Measurements from ENCODE around the gene SYNE1. TPM values are rescaled to one million over a fixed set of nuclear protein-coding genes. Genes with fewer than 3 reads are reported as not detected.

SYNE1 gene
- total and polyA plus RNA-seq, 5 experiments from 2014 or later = 40.7 to 186 (median 69.5) TPM

GRCh38 chr6:152232501-152233151 is 404.5 kb downstream of the SYNE1 start:
- ATAC-seq = peak; percentile 41 to 55
- Mint-ChIP-seq H3K27me3 (no peaks in the 10 kb centered on the region), H3K9me3 (no peaks in the 10 kb centered on the region), H3K4me3 (peak overlapping the region in 9 of 10 donors; percentile 47 to 82 (median 79)), H3K36me3 (peaks cover 6 to 78% (median 35%) of the 10 kb centered on the region in 3 donors), H3K27ac (peak overlapping the region in 9 of 10 donors; percentile 61 to 94 (median 86)), H3K4me1 (peaks cover 5 to 28% (median 24%) of the 10 kb centered on the region in 4 donors)
- POLR2A ChIA-PET = interaction anchor here (3.0 kb wide), 1 partner anchor 48 kb away, joined by 36 read pairs; no protein-coding TSS in a partner anchor
- DNase-seq = peak in 1 of 10 donors; percentile 12

GRCh38 chr6:152229330-152229729 is 407.8 kb downstream of the SYNE1 start:
- DNase-seq (no peak), ATAC-seq (no peak)
- H3K9me3 Mint-ChIP-seq = no peaks in the 10 kb centered on the region
- peaks cover 9 to 74% (median 37%) of the 10 kb centered on the region in 3 donors for H3K36me3 Mint-ChIP-seq
- H3K27me3 Mint-ChIP-seq = no peaks in the 10 kb centered on the region
- H3K4me3 Mint-ChIP-seq = no peak overlapping the region
- H3K27ac Mint-ChIP-seq = no peak overlapping the region
- POLR2A ChIA-PET = no interaction called here
- peaks cover 5 to 19% (median 18%) of the 10 kb centered on the region in 4 donors for H3K4me1 Mint-ChIP-seq

- Mint-ChIP-seq H3K27ac (peak overlapping the region in 1 of 10 donors; percentile 3), H3K9me3 (peaks cover 0 to 18% (median 11%) of the 10 kb centered on the region in 9 donors), H3K27me3 (no peaks in the 10 kb centered on the region), H3K4me3 (no peak overlapping the region), H3K4me1 (peaks cover 0 to 3% (median 0%) of the 10 kb centered on the region in 4 donors), H3K36me3 (peaks cover 31 to 81% (median 57%) of the 10 kb centered on the region in 3 donors)
- POLR2A ChIA-PET = no interaction called here
- DNase-seq = no peak
- ATAC-seq = no peak
Observed at GRCh38 chr6:152226119-152226518, 411.0 kb downstream of the SYNE1 start.

GRCh38 chr6:152225241-152225934 is 411.8 kb downstream of the SYNE1 start:
- Mint-ChIP-seq H3K27ac (no peak overlapping the region), H3K36me3 (peaks cover 31 to 80% (median 57%) of the 10 kb centered on the region in 3 donors), H3K4me1 (peaks cover 0 to 3% (median 0%) of the 10 kb centered on the region in 4 donors), H3K4me3 (no peak overlapping the region), H3K9me3 (peaks cover 0 to 18% (median 11%) of the 10 kb centered on the region in 9 donors), H3K27me3 (no peaks in the 10 kb centered on the region)
- POLR2A ChIA-PET = no interaction called here
- DNase-seq = no peak
- no peak for ATAC-seq

GRCh38 chr6:152223636-152224035 is 413.5 kb downstream of the SYNE1 start:
- POLR2A ChIA-PET = no interaction called here
- H3K27me3 Mint-ChIP-seq = no peaks in the 10 kb centered on the region
- DNase-seq (no peak), ATAC-seq (no peak)
- H3K4me1 Mint-ChIP-seq = peaks cover 0 to 3% (median 0%) of the 10 kb centered on the region in 4 donors
- H3K27ac Mint-ChIP-seq = peak overlapping the region in 2 of 10 donors; percentile 3 to 79
- H3K36me3 Mint-ChIP-seq = peaks cover 31 to 84% (median 65%) of the 10 kb centered on the region in 3 donors
- peaks cover 0 to 18% (median 11%) of the 10 kb centered on the region in 9 donors for H3K9me3 Mint-ChIP-seq
- H3K4me3 Mint-ChIP-seq = no peak overlapping the region

- Mint-ChIP-seq H3K27ac (peak overlapping the region in 3 of 10 donors; percentile 29 to 49 (median 41)), H3K36me3 (peaks cover 35 to 90% (median 70%) of the 10 kb centered on the region in 3 donors), H3K4me1 (peaks cover 0 to 6% (median 0%) of the 10 kb centered on the region in 4 donors), H3K27me3 (no peaks in the 10 kb centered on the region), H3K9me3 (peaks cover 0 to 18% (median 11%) of the 10 kb centered on the region in 9 donors), H3K4me3 (no peak overlapping the region)
- no peak for ATAC-seq
- no peak for DNase-seq
- POLR2A ChIA-PET = interaction anchor here (1.0 kb wide), 2 partner anchors 12 to 37 kb away, joined by 3 read pairs; no protein-coding TSS in a partner anchor
Observed at GRCh38 chr6:152221806-152222628, 415.1 kb downstream of the SYNE1 start.

GRCh38 chr6:152220786-152221185 is 416.4 kb downstream of the SYNE1 start:
- H3K4me1 Mint-ChIP-seq = peaks cover 0 to 6% (median 0%) of the 10 kb centered on the region in 4 donors
- peaks cover 31 to 93% (median 72%) of the 10 kb centered on the region in 3 donors for H3K36me3 Mint-ChIP-seq
- POLR2A ChIA-PET = interaction anchor here (0.5 kb wide), 1 partner anchor 34 kb away, joined by 3 read pairs; no protein-coding TSS in a partner anchor
- H3K27ac Mint-ChIP-seq = peak overlapping the region in 1 of 10 donors; percentile 36
- no peak overlapping the region for H3K4me3 Mint-ChIP-seq
- no peak for ATAC-seq
- no peak for DNase-seq
- H3K27me3 Mint-ChIP-seq = no peaks in the 10 kb centered on the region
- H3K9me3 Mint-ChIP-seq = peaks cover 0 to 18% (median 11%) of the 10 kb centered on the region in 9 donors

- no peaks in the 10 kb centered on the region for H3K27me3 Mint-ChIP-seq
- peaks cover 22 to 91% (median 58%) of the 10 kb centered on the region in 3 donors for H3K36me3 Mint-ChIP-seq
- ATAC-seq (no peak), DNase-seq (no peak)
- POLR2A ChIA-PET = interaction anchor here (0.7 kb wide), 1 partner anchor 41 kb away, joined by 3 read pairs; no protein-coding TSS in a partner anchor
- peaks cover 0 to 6% (median 0%) of the 10 kb centered on the region in 4 donors for H3K4me1 Mint-ChIP-seq
- H3K9me3 Mint-ChIP-seq = peaks cover 0 to 18% (median 11%) of the 10 kb centered on the region in 9 donors
- no peak overlapping the region for H3K4me3 Mint-ChIP-seq
- peak overlapping the region in 1 of 10 donors; percentile 15 for H3K27ac Mint-ChIP-seq
Observed at GRCh38 chr6:152218887-152219286, 418.3 kb downstream of the SYNE1 start.

- peaks cover 3 to 86% (median 30%) of the 10 kb centered on the region in 3 donors for H3K36me3 Mint-ChIP-seq
- DNase-seq = no peak
- H3K4me1 Mint-ChIP-seq = peaks cover 0 to 2% (median under 1%) of the 10 kb centered on the region in 4 donors
- H3K27me3 Mint-ChIP-seq = no peaks in the 10 kb centered on the region
- peak overlapping the region in 1 of 10 donors; percentile 45 for H3K27ac Mint-ChIP-seq
- POLR2A ChIA-PET = interaction anchor here (0.6 kb wide), 1 partner anchor 10 kb away, joined by 4 read pairs; no protein-coding TSS in a partner anchor
- H3K9me3 Mint-ChIP-seq = no peaks in the 10 kb centered on the region
- H3K4me3 Mint-ChIP-seq = no peak overlapping the region
- ATAC-seq = no peak
Observed at GRCh38 chr6:152212437-152212836, 424.7 kb downstream of the SYNE1 start.

- Mint-ChIP-seq H3K27me3 (no peaks in the 10 kb centered on the region), H3K4me3 (no peak overlapping the region), H3K27ac (peak overlapping the region in 3 of 10 donors; percentile 9 to 28 (median 21)), H3K4me1 (peaks cover 4 to 13% (median 5%) of the 10 kb centered on the region in 4 donors), H3K9me3 (no peaks in the 10 kb centered on the region), H3K36me3 (peaks cover 18 to 87% (median 44%) of the 10 kb centered on the region in 3 donors)
- no peak for DNase-seq
- no peak for ATAC-seq
- POLR2A ChIA-PET = no interaction called here
Observed at GRCh38 chr6:152209211-152209610, 428.0 kb downstream of the SYNE1 start.

- Mint-ChIP-seq H3K4me1 (peaks cover 4 to 13% (median 5%) of the 10 kb centered on the region in 4 donors), H3K27me3 (no peaks in the 10 kb centered on the region), H3K36me3 (peaks cover 23 to 87% (median 45%) of the 10 kb centered on the region in 3 donors), H3K27ac (peak overlapping the region in 2 of 10 donors; percentile 0 to 19), H3K4me3 (no peak overlapping the region), H3K9me3 (no peaks in the 10 kb centered on the region)
- no peak for ATAC-seq
- POLR2A ChIA-PET = no interaction called here
- DNase-seq = no peak
Observed at GRCh38 chr6:152207915-152208714, 429.0 kb downstream of the SYNE1 start.

Data from naive thymus-derived CD8-positive, alpha-beta T cell (primary cell).